ENCODE data around the gene XK.
"Not testable (repeated sequence)": the region's sequence is repeated elsewhere in the genome, so short reads cannot be mapped to it uniquely, and the experiment has no call there.

The XK gene

DNA sequence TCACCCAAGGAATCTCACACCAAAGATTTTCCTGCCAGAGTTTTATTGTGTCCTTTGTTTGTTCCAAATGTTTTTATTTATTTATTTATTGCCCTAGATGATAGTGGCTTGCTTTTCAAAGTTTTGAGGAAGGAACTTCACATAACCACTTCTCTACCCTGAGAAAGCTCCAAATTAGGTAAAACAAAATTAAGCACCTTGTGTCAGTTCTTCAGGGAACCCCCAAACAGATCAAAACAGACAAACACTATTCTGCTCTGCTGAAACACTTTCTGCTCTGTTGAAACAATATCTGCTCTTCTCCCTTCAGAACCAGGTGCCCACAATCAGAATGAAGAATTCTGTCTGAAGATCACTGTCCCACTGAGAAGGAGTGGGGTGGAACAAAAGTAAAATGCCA, 77.8 kb downstream of the XK start:
- no peak overlapping the region for H2AFZ ChIP-seq
- no peaks in the 10 kb centered on the region for H3K27me3 ChIP-seq (ENCODE audit: control insufficient read depth, insufficient read depth, low read length)
- H3K36me3 ChIP-seq (ENCODE audit: control insufficient read depth, insufficient read depth, low read length) = no peaks in the 10 kb centered on the region
- H3K4me3 ChIP-seq (ENCODE audit: low read depth, low read length) = no peak overlapping the region
- H3K4me2 ChIP-seq (ENCODE audit: low read length) = no peak overlapping the region
- H3K27ac ChIP-seq = no peak overlapping the region
- TF ChIP-seq, protein P1, sequence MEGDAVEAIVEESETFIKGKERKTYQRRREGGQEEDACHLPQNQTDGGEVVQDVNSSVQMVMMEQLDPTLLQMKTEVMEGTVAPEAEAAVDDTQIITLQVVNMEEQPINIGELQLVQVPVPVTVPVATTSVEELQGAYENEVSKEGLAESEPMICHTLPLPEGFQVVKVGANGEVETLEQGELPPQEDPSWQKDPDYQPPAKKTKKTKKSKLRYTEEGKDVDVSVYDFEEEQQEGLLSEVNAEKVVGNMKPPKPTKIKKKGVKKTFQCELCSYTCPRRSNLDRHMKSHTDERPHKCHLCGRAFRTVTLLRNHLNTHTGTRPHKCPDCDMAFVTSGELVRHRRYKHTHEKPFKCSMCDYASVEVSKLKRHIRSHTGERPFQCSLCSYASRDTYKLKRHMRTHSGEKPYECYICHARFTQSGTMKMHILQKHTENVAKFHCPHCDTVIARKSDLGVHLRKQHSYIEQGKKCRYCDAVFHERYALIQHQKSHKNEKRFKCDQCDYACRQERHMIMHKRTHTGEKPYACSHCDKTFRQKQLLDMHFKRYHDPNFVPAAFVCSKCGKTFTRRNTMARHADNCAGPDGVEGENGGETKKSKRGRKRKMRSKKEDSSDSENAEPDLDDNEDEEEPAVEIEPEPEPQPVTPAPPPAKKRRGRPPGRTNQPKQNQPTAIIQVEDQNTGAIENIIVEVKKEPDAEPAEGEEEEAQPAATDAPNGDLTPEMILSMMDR (IDR thresholded peaks at IDR 0.05) = no peak
- H3K79me2 ChIP-seq = no peaks in the 10 kb centered on the region
- no peaks in the 10 kb centered on the region for H3K9me3 ChIP-seq (ENCODE audit: control insufficient read depth, low read length)
- no peaks in the 10 kb centered on the region for H3K4me1 ChIP-seq
- H3K9ac ChIP-seq = no peak overlapping the region

DNA sequence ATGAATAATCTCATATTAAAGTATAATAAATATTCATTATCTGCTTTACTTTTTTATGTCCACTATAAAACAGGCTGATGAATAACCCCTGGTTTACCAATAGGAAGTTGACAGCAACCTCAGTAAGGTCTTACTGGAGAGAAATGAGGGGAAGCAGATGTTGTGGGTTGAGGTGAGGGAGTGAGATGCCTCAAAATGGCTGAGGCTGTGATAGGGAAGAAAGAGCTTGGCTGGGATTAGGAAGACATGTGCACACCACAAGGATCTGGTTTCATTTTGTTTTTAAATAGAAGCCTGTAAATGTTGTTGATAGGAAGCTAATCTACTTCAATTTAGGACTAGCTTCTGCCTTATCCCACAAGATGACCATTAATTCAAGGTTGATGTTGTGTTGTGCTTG, 79.9 kb downstream of the XK start:
- no peak overlapping the region for H2AFZ ChIP-seq

DNA sequence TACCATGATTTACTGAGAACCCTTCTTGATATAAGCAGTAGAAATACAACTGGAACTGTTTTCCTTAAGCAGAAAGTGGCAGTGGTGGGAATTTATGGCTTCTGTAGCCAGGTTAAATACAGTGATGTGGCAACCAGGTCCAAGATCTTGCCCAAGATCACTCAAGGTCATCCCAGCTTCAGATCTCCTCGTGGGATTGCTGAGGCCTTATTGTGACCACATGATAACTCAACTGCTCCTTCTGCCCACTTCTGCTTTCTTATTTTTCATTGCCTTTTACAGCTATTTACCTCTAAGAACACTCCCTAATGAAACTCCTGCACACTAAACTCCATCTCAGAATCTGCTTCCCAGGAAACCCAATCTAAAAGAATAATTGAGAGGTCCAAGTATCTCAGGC, 81.8 kb downstream of the XK start:
- H3K27me3 ChIP-seq (ENCODE audit: control insufficient read depth, insufficient read depth, low read length) = no peaks in the 10 kb centered on the region
- no peaks in the 10 kb centered on the region for H3K36me3 ChIP-seq (ENCODE audit: control insufficient read depth, insufficient read depth, low read length)
- TF ChIP-seq, protein P1 (IDR thresholded peaks at IDR 0.05) = no peak
- H3K79me2 ChIP-seq = no peaks in the 10 kb centered on the region
- no peak overlapping the region for H3K9ac ChIP-seq
- H3K27ac ChIP-seq = no peak overlapping the region
- no peaks in the 10 kb centered on the region for H3K9me3 ChIP-seq (ENCODE audit: control insufficient read depth, low read length)
- no peak overlapping the region for H3K4me2 ChIP-seq (ENCODE audit: low read length)
- no peak overlapping the region for H3K4me3 ChIP-seq (ENCODE audit: low read depth, low read length)
- no peak overlapping the region for H2AFZ ChIP-seq
- no peaks in the 10 kb centered on the region for H3K4me1 ChIP-seq

More for the DNA sequence above, 79.9 kb downstream of the XK start:
- no peaks in the 10 kb centered on the region for H3K79me2 ChIP-seq
- H3K9ac ChIP-seq = no peak overlapping the region
- H3K4me1 ChIP-seq = no peaks in the 10 kb centered on the region
- no peaks in the 10 kb centered on the region for H3K9me3 ChIP-seq (ENCODE audit: control insufficient read depth, low read length)
- no peak overlapping the region for H3K4me2 ChIP-seq (ENCODE audit: low read length)
- H3K36me3 ChIP-seq (ENCODE audit: control insufficient read depth, insufficient read depth, low read length) = no peaks in the 10 kb centered on the region
- H3K27me3 ChIP-seq (ENCODE audit: control insufficient read depth, insufficient read depth, low read length) = no peaks in the 10 kb centered on the region
- no peak overlapping the region for H3K27ac ChIP-seq
- TF ChIP-seq, protein P1 (IDR thresholded peaks at IDR 0.05) = no peak
- H3K4me3 ChIP-seq (ENCODE audit: low read depth, low read length) = no peak overlapping the region

DNA sequence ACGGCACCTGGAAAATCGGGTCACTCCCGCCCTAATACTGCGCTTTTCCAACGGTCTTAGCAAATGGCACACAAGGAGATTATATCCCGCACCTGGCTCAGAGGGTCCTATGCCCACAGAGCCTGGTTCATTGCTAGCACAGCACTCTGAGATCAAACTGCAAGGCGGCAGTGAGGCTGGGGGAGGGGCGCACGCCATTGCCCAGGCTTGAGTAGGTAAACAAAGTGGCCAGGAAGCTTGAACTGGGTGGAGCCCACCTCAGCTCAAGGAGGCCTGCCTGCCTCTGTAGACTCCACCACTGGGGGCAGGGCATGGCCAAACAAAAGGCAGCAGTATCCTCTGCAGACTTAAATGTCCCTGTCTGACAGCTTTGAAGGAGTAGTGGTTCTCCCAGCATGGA, 83.3 kb downstream of the XK start:
- H3K36me3 ChIP-seq (ENCODE audit: control insufficient read depth, insufficient read depth, low read length); H3K9ac ChIP-seq; H3K27me3 ChIP-seq (ENCODE audit: control insufficient read depth, insufficient read depth, low read length); H3K4me2 ChIP-seq (ENCODE audit: low read length); H3K79me2 ChIP-seq; H2AFZ ChIP-seq; H3K4me1 ChIP-seq; H3K27ac ChIP-seq; H3K9me3 ChIP-seq (ENCODE audit: control insufficient read depth, low read length); H3K4me3 ChIP-seq (ENCODE audit: low read depth, low read length): not testable (repeated sequence)

DNA sequence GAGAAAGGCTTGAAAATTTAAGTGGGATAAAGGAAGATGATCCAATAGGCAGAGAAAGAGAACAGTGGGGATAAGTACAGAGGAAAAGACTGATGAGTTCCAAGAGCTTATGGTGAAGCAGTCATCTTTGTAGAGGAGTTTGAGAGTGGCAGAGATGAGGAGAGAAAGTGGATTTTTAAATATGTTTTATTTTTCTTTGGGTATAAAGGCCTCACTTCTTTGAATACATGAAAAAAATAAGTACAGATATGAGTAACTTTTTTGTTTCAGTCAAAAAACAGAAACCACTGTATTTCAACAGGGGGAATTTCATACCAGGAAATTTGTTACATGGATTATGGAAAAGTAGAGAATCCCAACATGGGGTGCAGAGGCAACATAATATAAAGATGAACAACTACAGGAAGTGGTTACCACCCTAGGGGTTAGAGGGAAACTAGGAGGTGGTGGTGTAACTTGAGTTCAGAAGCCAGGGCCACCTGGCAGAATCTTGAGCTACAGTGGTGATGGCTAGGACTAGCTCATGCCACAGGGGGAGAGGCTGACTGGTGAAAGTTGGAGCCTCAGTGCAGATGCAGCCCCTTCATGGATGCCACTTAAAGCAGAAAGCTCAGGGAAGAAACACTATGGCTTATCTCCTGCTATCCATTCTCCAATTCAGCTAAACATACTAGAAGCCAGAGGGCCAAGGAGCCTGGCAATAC, 90.8 kb downstream of the XK start:
- H3K9me3 ChIP-seq (ENCODE audit: control insufficient read depth, low read length) = no peaks in the 10 kb centered on the region
- no peaks in the 10 kb centered on the region for H3K36me3 ChIP-seq (ENCODE audit: control insufficient read depth, insufficient read depth, low read length)
- no peak overlapping the region for H3K4me2 ChIP-seq (ENCODE audit: low read length)
- no peak overlapping the region for H3K27ac ChIP-seq
- no peaks in the 10 kb centered on the region for H3K27me3 ChIP-seq (ENCODE audit: control insufficient read depth, insufficient read depth, low read length)
- H3K4me1 ChIP-seq = no peaks in the 10 kb centered on the region
- H3K9ac ChIP-seq = no peak overlapping the region
- H3K79me2 ChIP-seq = no peaks in the 10 kb centered on the region
- TF ChIP-seq, protein P1 (IDR thresholded peaks at IDR 0.05) = no peak
- no peak overlapping the region for H2AFZ ChIP-seq
- H3K4me3 ChIP-seq (ENCODE audit: low read depth, low read length) = no peak overlapping the region
